Measurements from ENCODE around the gene P4HB. TPM values are rescaled to one million over a fixed set of nuclear protein-coding genes. Genes with fewer than 3 reads are reported as not detected.

Gene P4HB
- total RNA-seq, 2 experiments from 2014 or later = 388 to 577 TPM

DNA sequence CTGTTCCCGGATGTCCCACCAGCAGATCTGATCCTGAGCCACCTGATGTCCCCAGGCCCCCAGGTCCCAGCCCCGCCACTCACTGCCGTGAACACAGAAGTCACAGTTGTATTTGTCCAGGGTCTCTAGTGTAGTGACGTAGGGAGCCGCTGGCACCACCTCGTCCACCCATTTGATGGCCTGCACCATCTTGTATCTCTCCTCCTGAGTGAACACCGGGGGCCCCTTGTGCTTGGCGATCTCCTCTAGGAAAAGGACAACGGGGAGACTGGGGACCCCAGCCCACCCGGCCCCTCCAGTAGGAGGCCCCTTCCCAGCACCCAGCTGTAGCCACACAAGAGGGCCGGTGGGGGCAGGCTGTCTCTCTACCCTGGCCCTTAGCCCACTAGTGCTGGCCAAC, 48.5 kb upstream of the P4HB start:
- no peak overlapping the region for H3K27ac ChIP-seq (ENCODE audit: low read depth, low read length, poor library complexity, severe bottlenecking)
- no peaks in the 10 kb centered on the region for H3K9me2 ChIP-seq (ENCODE audit: insufficient read depth, low read length)
- H3K79me2 ChIP-seq (ENCODE audit: insufficient read depth, low read depth, low read length) = peaks cover 5% of the 10 kb centered on the region; the same call in 1 of the 2 replicates
- H3K9me3 ChIP-seq (ENCODE audit: low read length) = no peaks in the 10 kb centered on the region
- ChIA-PET CTCF (ENCODE audit: unreplicated experiment) (no interaction called here), POLR2A (interaction anchor here (2.0 kb wide), 1 partner anchor 15 kb away, joined by 21 read pairs; no protein-coding TSS in a partner anchor)
- H3K4me1 ChIP-seq (ENCODE audit: insufficient read depth, low read length, poor library complexity, severe bottlenecking) = peaks cover 15% of the 10 kb centered on the region
- no peak overlapping the region for H2AFZ ChIP-seq (ENCODE audit: low read length)
- H4K20me1 ChIP-seq (ENCODE audit: insufficient read depth, low read length) = no peaks in the 10 kb centered on the region; the same call in 1 of the 2 replicates
- BruUV-seq (replicated peaks) = no TSS peak
- H3K4me2 ChIP-seq (ENCODE audit: low read length) = no peak overlapping the region
- H3K36me3 ChIP-seq (ENCODE audit: insufficient read depth, low read length) = peaks cover 54% of the 10 kb centered on the region
- intact Hi-C loops (cut with micrococcal nuclease; ENCODE audit: unreplicated experiment) = no loop called here
- H3K4me3 ChIP-seq (ENCODE audit: low read depth, low read length, poor library complexity, severe bottlenecking) = no peak overlapping the region
- TF ChIP-seq EZH2phosphoT487 (IDR thresholded peaks at IDR 0.05; ENCODE audit: borderline replicate concordance, low read depth, low read length) = no peak
- TF ChIP-seq, protein P1, sequence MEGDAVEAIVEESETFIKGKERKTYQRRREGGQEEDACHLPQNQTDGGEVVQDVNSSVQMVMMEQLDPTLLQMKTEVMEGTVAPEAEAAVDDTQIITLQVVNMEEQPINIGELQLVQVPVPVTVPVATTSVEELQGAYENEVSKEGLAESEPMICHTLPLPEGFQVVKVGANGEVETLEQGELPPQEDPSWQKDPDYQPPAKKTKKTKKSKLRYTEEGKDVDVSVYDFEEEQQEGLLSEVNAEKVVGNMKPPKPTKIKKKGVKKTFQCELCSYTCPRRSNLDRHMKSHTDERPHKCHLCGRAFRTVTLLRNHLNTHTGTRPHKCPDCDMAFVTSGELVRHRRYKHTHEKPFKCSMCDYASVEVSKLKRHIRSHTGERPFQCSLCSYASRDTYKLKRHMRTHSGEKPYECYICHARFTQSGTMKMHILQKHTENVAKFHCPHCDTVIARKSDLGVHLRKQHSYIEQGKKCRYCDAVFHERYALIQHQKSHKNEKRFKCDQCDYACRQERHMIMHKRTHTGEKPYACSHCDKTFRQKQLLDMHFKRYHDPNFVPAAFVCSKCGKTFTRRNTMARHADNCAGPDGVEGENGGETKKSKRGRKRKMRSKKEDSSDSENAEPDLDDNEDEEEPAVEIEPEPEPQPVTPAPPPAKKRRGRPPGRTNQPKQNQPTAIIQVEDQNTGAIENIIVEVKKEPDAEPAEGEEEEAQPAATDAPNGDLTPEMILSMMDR (conservative IDR thresholded peaks at IDR 0.05; ENCODE audit: low read length) = no peak
- DNase-seq (ENCODE audit: low spot score) = no peak

DNA sequence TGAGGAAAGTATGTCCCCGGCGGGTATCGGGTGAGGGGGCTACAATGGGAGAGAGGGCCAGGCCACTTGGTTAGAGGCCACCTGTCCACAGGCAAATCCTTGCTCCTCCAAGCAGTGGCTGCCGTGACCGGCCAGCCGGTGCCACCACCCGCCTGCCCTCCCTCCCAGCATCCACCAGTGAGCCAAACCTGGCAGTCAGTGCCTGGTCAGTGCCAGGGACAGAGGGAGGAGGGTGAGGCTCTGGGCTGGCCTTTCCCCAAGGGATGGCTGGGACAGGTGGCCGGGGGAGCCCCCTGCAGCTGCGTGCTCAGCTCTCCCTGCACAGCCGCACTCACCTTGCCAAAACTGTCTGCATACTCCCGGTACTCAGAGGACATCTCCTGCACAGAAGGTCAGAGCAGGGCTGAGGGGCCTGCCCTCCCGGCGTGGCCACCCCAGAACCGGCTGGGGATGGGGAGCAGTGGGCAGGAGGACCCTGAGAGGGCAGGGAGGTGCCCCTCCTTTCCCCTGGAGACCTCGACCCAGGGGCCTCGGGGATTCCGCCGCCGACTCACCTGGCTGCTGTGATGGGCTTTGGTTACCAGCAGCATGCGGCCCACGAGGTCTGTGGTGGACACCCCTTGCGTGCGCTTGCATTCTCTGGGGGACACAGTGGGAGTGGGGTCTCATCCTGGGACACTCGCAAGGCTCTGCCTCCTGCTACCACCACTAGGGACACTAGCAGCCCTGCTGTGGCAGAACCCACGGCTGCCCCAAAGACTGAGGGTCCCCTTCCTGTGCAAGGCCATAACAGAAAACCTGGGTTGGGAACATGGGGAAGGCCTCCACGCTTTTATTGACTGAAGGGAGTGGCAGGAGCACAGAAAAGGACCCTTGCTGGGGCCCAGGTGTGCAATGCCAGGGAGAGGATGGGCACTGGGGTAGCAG, 47.1 kb upstream of the P4HB start:
- Histone ChIP-seq H4K20me1 (ENCODE audit: insufficient read depth, low read length) (no peaks in the 10 kb centered on the region; the same call in 1 of the 2 replicates), H3K27ac (ENCODE audit: low read depth, low read length, poor library complexity, severe bottlenecking) (no peak overlapping the region), H3K9me3 (ENCODE audit: low read length) (no peaks in the 10 kb centered on the region), H3K36me3 (ENCODE audit: insufficient read depth, low read length) (peaks cover 40% of the 10 kb centered on the region; the same call in 1 of the 2 replicates), H3K4me1 (ENCODE audit: insufficient read depth, low read length, poor library complexity, severe bottlenecking) (peaks cover 15% of the 10 kb centered on the region), H3K79me2 (ENCODE audit: insufficient read depth, low read depth, low read length) (peaks cover 5% of the 10 kb centered on the region; the same call in 1 of the 2 replicates), H3K9me2 (ENCODE audit: insufficient read depth, low read length) (no peaks in the 10 kb centered on the region), H3K4me3 (ENCODE audit: low read depth, low read length, poor library complexity, severe bottlenecking) (no peak overlapping the region), H2AFZ (ENCODE audit: low read length) (no peak overlapping the region), H3K4me2 (ENCODE audit: low read length) (no peak overlapping the region)
- BruUV-seq (replicated peaks) = no TSS peak
- intact Hi-C loops (cut with micrococcal nuclease; ENCODE audit: unreplicated experiment) = no loop called here
- ChIA-PET CTCF (ENCODE audit: unreplicated experiment) (no interaction called here), POLR2A (no interaction called here)
- no peak for DNase-seq (ENCODE audit: low spot score)
- TF ChIP-seq, protein P1 (conservative IDR thresholded peaks at IDR 0.05; ENCODE audit: low read length) = peak; percentile 44
- TF ChIP-seq EZH2phosphoT487 (IDR thresholded peaks at IDR 0.05; ENCODE audit: borderline replicate concordance, low read depth, low read length) = no peak

Measured in OCI-LY7 (cell line).